ENCODE data around the gene ZNF496.

ZNF496 gene

GRCh38 chr1:247294282-247294681 is 37.4 kb downstream of the ZNF496 start:
- H3K4me3 ChIP-seq (ENCODE audit: low read length) = no peak overlapping the region
- H3K4me2 ChIP-seq (ENCODE audit: low read depth, low read length) = no peak overlapping the region
- no peaks in the 10 kb centered on the region for H3K9me3 ChIP-seq (replicated peaks; ENCODE audit: insufficient read depth, low read length)
- no peaks in the 10 kb centered on the region for H3F3A ChIP-seq (ENCODE audit: insufficient read depth, low read length)
- no peak for DNase-seq
- no peaks in the 10 kb centered on the region for H3K9me2 ChIP-seq (replicated peaks; ENCODE audit: insufficient read depth, low read length)
- H3K4me1 ChIP-seq (ENCODE audit: low read length) = no peaks in the 10 kb centered on the region
- H4K20me1 ChIP-seq (ENCODE audit: insufficient read depth, low read length) = no peaks in the 10 kb centered on the region
- H3K27me3 ChIP-seq (replicated peaks; ENCODE audit: insufficient read depth, low read length) = no peaks in the 10 kb centered on the region
- H3K79me2 ChIP-seq (ENCODE audit: low read length) = no peaks in the 10 kb centered on the region
- no peaks in the 10 kb centered on the region for H3K36me3 ChIP-seq (replicated peaks; ENCODE audit: insufficient read depth, low read length)
- no peak overlapping the region for H3K27ac ChIP-seq (ENCODE audit: low read length)
- H3K9ac ChIP-seq (ENCODE audit: low read length) = no peak overlapping the region
- TF ChIP-seq CTCF (IDR thresholded peaks at IDR 0.05; ENCODE audit: low read length) (no peak), EZH2phosphoT487 (IDR thresholded peaks at IDR 0.05; ENCODE audit: low read length) (no peak)
- no peak overlapping the region for H2AFZ ChIP-seq (ENCODE audit: low read length)

GRCh38 chr1:247293047-247293446 is 38.6 kb downstream of the ZNF496 start:
- TF ChIP-seq EZH2phosphoT487 (IDR thresholded peaks at IDR 0.05; ENCODE audit: low read length) = no peak
- no peak for TF ChIP-seq EZH2 (optimal IDR thresholded peaks at IDR 0.05; ENCODE audit: low read depth, low read length)
- TF ChIP-seq CTCF (IDR thresholded peaks at IDR 0.05; ENCODE audit: low read length) = no peak

GRCh38 chr1:247291833-247292561 is 39.7 kb downstream of the ZNF496 start:
- DNase-seq = no peak
- Histone ChIP-seq H3K4me1 (ENCODE audit: low read length) (no peaks in the 10 kb centered on the region), H3K9ac (ENCODE audit: low read length) (no peak overlapping the region), H3K9me2 (replicated peaks; ENCODE audit: insufficient read depth, low read length) (no peaks in the 10 kb centered on the region), H3F3A (ENCODE audit: insufficient read depth, low read length) (no peaks in the 10 kb centered on the region), H3K4me2 (ENCODE audit: low read depth, low read length) (no peak overlapping the region), H3K79me2 (ENCODE audit: low read length) (no peaks in the 10 kb centered on the region), H3K4me3 (ENCODE audit: low read length) (no peak overlapping the region), H3K36me3 (replicated peaks; ENCODE audit: insufficient read depth, low read length) (no peaks in the 10 kb centered on the region), H2AFZ (ENCODE audit: low read length) (no peak overlapping the region), H3K27me3 (replicated peaks; ENCODE audit: insufficient read depth, low read length) (no peaks in the 10 kb centered on the region), H3K27ac (ENCODE audit: low read length) (no peak overlapping the region), H3K9me3 (replicated peaks; ENCODE audit: insufficient read depth, low read length) (no peaks in the 10 kb centered on the region), H4K20me1 (ENCODE audit: insufficient read depth, low read length) (no peaks in the 10 kb centered on the region)
- TF ChIP-seq EZH2phosphoT487 (IDR thresholded peaks at IDR 0.05; ENCODE audit: low read length) = no peak
- no peak for TF ChIP-seq EZH2 (optimal IDR thresholded peaks at IDR 0.05; ENCODE audit: low read depth, low read length)
- TF ChIP-seq CTCF (IDR thresholded peaks at IDR 0.05; ENCODE audit: low read length) = no peak

More at GRCh38 chr1:247293047-247293446, 38.6 kb downstream of the ZNF496 start:
- no peak overlapping the region for H2AFZ ChIP-seq (ENCODE audit: low read length)
- no peak overlapping the region for H3K27ac ChIP-seq (ENCODE audit: low read length)
- H3K36me3 ChIP-seq (replicated peaks; ENCODE audit: insufficient read depth, low read length) = no peaks in the 10 kb centered on the region
- H3F3A ChIP-seq (ENCODE audit: insufficient read depth, low read length) = no peaks in the 10 kb centered on the region
- no peaks in the 10 kb centered on the region for H3K79me2 ChIP-seq (ENCODE audit: low read length)
- H3K9me3 ChIP-seq (replicated peaks; ENCODE audit: insufficient read depth, low read length) = no peaks in the 10 kb centered on the region
- H4K20me1 ChIP-seq (ENCODE audit: insufficient read depth, low read length) = no peaks in the 10 kb centered on the region
- no peaks in the 10 kb centered on the region for H3K9me2 ChIP-seq (replicated peaks; ENCODE audit: insufficient read depth, low read length)
- H3K4me3 ChIP-seq (ENCODE audit: low read length) = no peak overlapping the region
- no peak overlapping the region for H3K9ac ChIP-seq (ENCODE audit: low read length)
- H3K4me2 ChIP-seq (ENCODE audit: low read depth, low read length) = no peak overlapping the region
- H3K4me1 ChIP-seq (ENCODE audit: low read length) = no peaks in the 10 kb centered on the region
- no peaks in the 10 kb centered on the region for H3K27me3 ChIP-seq (replicated peaks; ENCODE audit: insufficient read depth, low read length)
- no peak for DNase-seq
